H9 (cell line): ENCODE results near the gene TMED6. TPM values are rescaled to one million over a fixed set of nuclear protein-coding genes. Genes with fewer than 3 reads are reported as not detected.
A peak's percentile ranks its signal among the peaks of the same experiment; 100 is the strongest.

Source experiments
- DNase-seq: peaks from one replicate; pipeline ENCODE4 v3.0.0-alpha.2; 2017
- H2AFZ ChIP-seq: one replicate; pipeline ENCODE4 v1.6.1; 2013; ENCODE audit warnings: mild to moderate bottlenecking, low read length, control low read depth, moderate library complexity
- H2AK5ac ChIP-seq: 2 replicates; pipeline ENCODE4 v1.6.1; 2013; ENCODE audit warnings: low read length, control low read depth, mixed read lengths; ENCODE audit not compliant: insufficient read length
- H2BK120ac ChIP-seq: one replicate; pipeline ENCODE4 v1.6.1; 2013; ENCODE audit warnings: low read depth, mild to moderate bottlenecking, low read length, control low read depth, inconsistent platforms; ENCODE audit not compliant: poor library complexity, severe bottlenecking
- H2BK12ac ChIP-seq: 2 replicates; pipeline ENCODE4 v1.6.1; 2013; ENCODE audit warnings: low read length, control low read depth, mixed read lengths, low read depth; ENCODE audit not compliant: insufficient read length
- H2BK15ac ChIP-seq: 2 replicates; pipeline ENCODE4 v1.6.1; 2013; ENCODE audit warnings: low read depth, low read length, control low read depth
- H2BK20ac ChIP-seq: one replicate; pipeline ENCODE4 v1.6.1; 2013; ENCODE audit warnings: low read depth, mild to moderate bottlenecking, low read length, control low read depth, inconsistent platforms; ENCODE audit not compliant: poor library complexity, severe bottlenecking
- H2BK5ac ChIP-seq: 2 replicates; pipeline ENCODE4 v1.6.1; 2013; ENCODE audit warnings: low read length, control low read depth, mixed read lengths; ENCODE audit not compliant: insufficient read length
- H3K14ac ChIP-seq: 2 replicates; pipeline ENCODE4 v1.6.1; 2013; ENCODE audit warnings: low read length, control low read depth; ENCODE audit not compliant: insufficient read depth
- H3K18ac ChIP-seq: 2 replicates; pipeline ENCODE4 v1.6.1; 2013; ENCODE audit warnings: low read depth, mild to moderate bottlenecking, mixed read lengths, low read length, control low read depth; ENCODE audit not compliant: insufficient read length
- H3K23ac ChIP-seq: 2 replicates; pipeline ENCODE4 v1.6.1; 2013; ENCODE audit warnings: low read length, control low read depth, mixed read lengths, low read depth; ENCODE audit not compliant: insufficient read length
- H3K23me2 ChIP-seq: 2 replicates; pipeline ENCODE4 v1.6.1; 2013; ENCODE audit warnings: low read depth, mild to moderate bottlenecking, mixed read lengths, low read length, control low read depth; ENCODE audit not compliant: insufficient read length, poor library complexity, severe bottlenecking
- H3K27ac ChIP-seq: 2 replicates; pipeline ENCODE4 v1.5.1; 2013; ENCODE audit warnings: low read length, control low read depth, mixed read lengths, low read depth; ENCODE audit not compliant: insufficient read length
- H3K27me3 ChIP-seq: 2 replicates; pipeline ENCODE4 v1.6.1; 2013; ENCODE audit warnings: low read length, control low read depth, inconsistent platforms; ENCODE audit not compliant: insufficient read depth
- H3K4ac ChIP-seq: 2 replicates; pipeline ENCODE4 v1.6.1; 2013; ENCODE audit warnings: low read depth, mild to moderate bottlenecking, control low read depth, inconsistent platforms, low read length, moderate library complexity
- H3K4me1 ChIP-seq: 2 replicates; pipeline ENCODE4 v1.6.1; 2013; ENCODE audit warnings: low read length, control low read depth, inconsistent platforms; ENCODE audit not compliant: insufficient read depth
- H3K4me2 ChIP-seq: 2 replicates; pipeline ENCODE4 v1.6.1; 2013; ENCODE audit warnings: low read length, control low read depth, mixed read lengths; ENCODE audit not compliant: insufficient read length, insufficient read depth
- H3K56ac ChIP-seq: 2 replicates; pipeline ENCODE4 v1.6.1; 2013; ENCODE audit warnings: low read depth, mild to moderate bottlenecking, mixed read lengths, low read length, control low read depth; ENCODE audit not compliant: insufficient read length
- H3K79me1 ChIP-seq: 2 replicates; pipeline ENCODE4 v1.6.1; 2013; ENCODE audit warnings: low read depth, mild to moderate bottlenecking, moderate library complexity, low read length, control low read depth, inconsistent platforms; ENCODE audit not compliant: insufficient read depth, poor library complexity, severe bottlenecking
- H3K79me2 ChIP-seq: 2 replicates; pipeline ENCODE4 v1.6.1; 2013; ENCODE audit warnings: low read length, control low read depth, inconsistent platforms; ENCODE audit not compliant: insufficient read depth
- H3K9ac ChIP-seq: 2 replicates; pipeline ENCODE4 v1.6.1; 2013; ENCODE audit warnings: low read length, control low read depth, mixed read lengths; ENCODE audit not compliant: insufficient read length; ENCODE audit errors: extremely low read depth
- H3K9me3 ChIP-seq: one replicate; pipeline ENCODE4 v1.6.1; 2013; ENCODE audit warnings: low read depth, low read length, inconsistent platforms; ENCODE audit not compliant: control insufficient read depth
- H3T11ph ChIP-seq: one replicate; pipeline ENCODE4 v1.6.1; 2013; ENCODE audit warnings: mild to moderate bottlenecking, low read length, control low read depth, inconsistent platforms
- H4K20me1 ChIP-seq: one replicate; pipeline ENCODE4 v1.6.1; 2013; ENCODE audit not compliant: control insufficient read depth, insufficient read length, insufficient read depth
- H4K5ac ChIP-seq: 2 replicates; pipeline ENCODE4 v1.6.1; 2013; ENCODE audit warnings: low read depth, mild to moderate bottlenecking, mixed read lengths, low read length, control low read depth; ENCODE audit not compliant: insufficient read length
- H4K8ac ChIP-seq: replicated peaks from 2 replicates; pipeline ENCODE4 v1.6.1; 2013; ENCODE audit warnings: low read length, control low read depth, mixed read lengths, low read depth; ENCODE audit not compliant: insufficient read length
- H4K91ac ChIP-seq: 2 replicates; pipeline ENCODE4 v1.6.1; 2013; ENCODE audit warnings: low read depth, mild to moderate bottlenecking, moderate library complexity, mixed read lengths, low read length, control low read depth; ENCODE audit not compliant: insufficient read length
- H3K27ac Mint-ChIP-seq, 3 experiments: 2 replicates in 2 of 3; 3 replicates in 1 of 3; pipeline ENCODE4 v1.8.0; 2020 to 2021; ENCODE audit warnings: mixed read lengths in 3 of 3, mild to moderate bottlenecking in 1 of 3, moderate library complexity in 1 of 3
- H3K27me3 Mint-ChIP-seq: 2 replicates; pipeline ENCODE4 v1.8.0; 2021; ENCODE audit warnings: low read depth, mild to moderate bottlenecking, moderate library complexity, mixed read lengths
- H3K36me3 Mint-ChIP-seq, 3 experiments: 2 replicates in 2 of 3; 3 replicates in 1 of 3; pipeline ENCODE4 v1.8.0; 2020 to 2021; ENCODE audit warnings: low read depth in 3 of 3, mixed read lengths in 3 of 3; ENCODE audit not compliant: insufficient read depth in 1 of 3
- H3K4me1 Mint-ChIP-seq, 2 experiments: 2 replicates each; pipeline ENCODE4 v1.8.0; 2020; ENCODE audit warnings: mixed read lengths in 2 of 2
- H3K4me3 Mint-ChIP-seq, 2 experiments: 2 replicates in 1 of 2; 3 replicates in 1 of 2; pipeline ENCODE4 v1.8.0; 2020 to 2021; ENCODE audit warnings: mild to moderate bottlenecking in 2 of 2, mixed read lengths in 2 of 2, moderate library complexity in 1 of 2
- H3K9me3 Mint-ChIP-seq, 2 experiments: 2 replicates in 1 of 2; 3 replicates in 1 of 2; pipeline ENCODE4 v1.8.0; 2020; ENCODE audit warnings: mild to moderate bottlenecking in 2 of 2, mixed read lengths in 2 of 2, moderate library complexity in 1 of 2
- WGBS: extraction: QIAGEN DNeasy Blood & Tissue Kit; methylation state at CpG from one replicate; pipeline ENCODE4 v1.1.7; 2013; ENCODE audit warnings: missing lambda C conversion rate, low lambda C conversion rate, mixed read lengths; ENCODE audit not compliant: insufficient read length; ENCODE audit errors: extremely low coverage; 5-methylcytosine and 5-hydroxymethylcytosine counted together
- total RNA-seq: library from RNA; stranded (reverse); gene quantifications from 2 replicates; pipeline ENCODE4 v1.2.1, GENCODE V29; 2021
- TF ChIP-seq, protein P1 (sequence below): fragments of 200-600 bp; sonication (generic); conservative IDR thresholded peaks from 3 replicates; pipeline ENCODE4 v1.8.0; 2021; ENCODE audit warnings: antibody characterized with exemption, mild to moderate bottlenecking

The TMED6 gene
- total RNA-seq, 1 experiment from 2014 or later, result 0.31 TPM

- no CpG with 5 or more reads among the region's 12 CpGs for WGBS
- Histone ChIP-seq H2BK5ac (no peak overlapping the region), H3K23me2 (peaks cover 6% of the 10 kb centered on the region), H2AK5ac (no peak overlapping the region), H3K79me2 (peaks cover 3% of the 10 kb centered on the region; the same call in 1 of the 2 replicates), H2BK12ac (no peak overlapping the region), H4K5ac (no peak overlapping the region), H2BK120ac (no peak overlapping the region), H3K9me3 (no peaks in the 10 kb centered on the region), H2AFZ (no peak overlapping the region), H3K9ac (no peak overlapping the region), H3K18ac (no peak overlapping the region), H3K4me1 (peaks cover 2% of the 10 kb centered on the region; the same call in 1 of the 2 replicates), H3K14ac (no peak overlapping the region), H4K91ac (no peak overlapping the region), H3T11ph (no peak overlapping the region), H3K56ac (no peak overlapping the region), H3K4ac (no peak overlapping the region), H4K20me1 (no peaks in the 10 kb centered on the region), H3K27ac (no peak overlapping the region), H3K79me1 (peaks cover 3% of the 10 kb centered on the region), H3K23ac (no peak overlapping the region), H3K4me2 (no peak overlapping the region), H2BK20ac (no peak overlapping the region), H2BK15ac (no peak overlapping the region), H3K27me3 (no peaks in the 10 kb centered on the region), H4K8ac (no peak overlapping the region)
- Mint-ChIP-seq H3K4me1 (peaks cover 7 to 10% of the 10 kb centered on the region in 2 experiments), H3K4me3 (no peak overlapping the region), H3K27me3 (no peaks in the 10 kb centered on the region; the same call in 1 of the 2 replicates), H3K9me3 (no peaks in the 10 kb centered on the region; a peak in 2 of 5 replicates), H3K36me3 (peaks cover 7 to 14% (median 10%) of the 10 kb centered on the region in 3 experiments; a peak in 5 of 7 replicates), H3K27ac (peak overlapping the region in 1 of 3 experiments; percentile 29; a peak in 2 of 7 replicates)
- TF ChIP-seq, protein P1, sequence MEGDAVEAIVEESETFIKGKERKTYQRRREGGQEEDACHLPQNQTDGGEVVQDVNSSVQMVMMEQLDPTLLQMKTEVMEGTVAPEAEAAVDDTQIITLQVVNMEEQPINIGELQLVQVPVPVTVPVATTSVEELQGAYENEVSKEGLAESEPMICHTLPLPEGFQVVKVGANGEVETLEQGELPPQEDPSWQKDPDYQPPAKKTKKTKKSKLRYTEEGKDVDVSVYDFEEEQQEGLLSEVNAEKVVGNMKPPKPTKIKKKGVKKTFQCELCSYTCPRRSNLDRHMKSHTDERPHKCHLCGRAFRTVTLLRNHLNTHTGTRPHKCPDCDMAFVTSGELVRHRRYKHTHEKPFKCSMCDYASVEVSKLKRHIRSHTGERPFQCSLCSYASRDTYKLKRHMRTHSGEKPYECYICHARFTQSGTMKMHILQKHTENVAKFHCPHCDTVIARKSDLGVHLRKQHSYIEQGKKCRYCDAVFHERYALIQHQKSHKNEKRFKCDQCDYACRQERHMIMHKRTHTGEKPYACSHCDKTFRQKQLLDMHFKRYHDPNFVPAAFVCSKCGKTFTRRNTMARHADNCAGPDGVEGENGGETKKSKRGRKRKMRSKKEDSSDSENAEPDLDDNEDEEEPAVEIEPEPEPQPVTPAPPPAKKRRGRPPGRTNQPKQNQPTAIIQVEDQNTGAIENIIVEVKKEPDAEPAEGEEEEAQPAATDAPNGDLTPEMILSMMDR, result no peak
- DNase-seq, result no peak
Measured at GRCh38 chr16:69309316-69309715, 42.3 kb downstream of the TMED6 start.
